NB4 (cell line): Measurements from ENCODE around the gene TRPC4AP.

ENCODE experiments used
- DNase-seq: peaks from one replicate; pipeline ENCODE4 v3.0.0; 2010; ENCODE audit warnings: low read depth
- H3K4me3 ChIP-seq: one replicate; pipeline ENCODE4 v1.5.1; 2011; ENCODE audit warnings: mild to moderate bottlenecking, low read depth, low read length, moderate library complexity
- MYC ChIP-seq: IDR thresholded peaks from 2 replicates; pipeline ENCODE4 v1.6.1; 2011; ENCODE audit warnings: low read depth, low read length
- POLR2A ChIP-seq: IDR thresholded peaks from 2 replicates; pipeline ENCODE4 v1.6.1; 2011; ENCODE audit warnings: mild to moderate bottlenecking; ENCODE audit not compliant: insufficient read length; ENCODE audit errors: extremely low read depth
- TF ChIP-seq, protein P1 (sequence below): IDR thresholded peaks from 2 replicates; pipeline ENCODE4 v1.6.1; 2011; ENCODE audit warnings: low read depth, low read length
- TF ChIP-seq, protein P2 (sequence below): IDR thresholded peaks from one replicate; pipeline ENCODE4 v1.5.1; 2012; ENCODE audit warnings: low read depth, low read length

Gene TRPC4AP

DNA sequence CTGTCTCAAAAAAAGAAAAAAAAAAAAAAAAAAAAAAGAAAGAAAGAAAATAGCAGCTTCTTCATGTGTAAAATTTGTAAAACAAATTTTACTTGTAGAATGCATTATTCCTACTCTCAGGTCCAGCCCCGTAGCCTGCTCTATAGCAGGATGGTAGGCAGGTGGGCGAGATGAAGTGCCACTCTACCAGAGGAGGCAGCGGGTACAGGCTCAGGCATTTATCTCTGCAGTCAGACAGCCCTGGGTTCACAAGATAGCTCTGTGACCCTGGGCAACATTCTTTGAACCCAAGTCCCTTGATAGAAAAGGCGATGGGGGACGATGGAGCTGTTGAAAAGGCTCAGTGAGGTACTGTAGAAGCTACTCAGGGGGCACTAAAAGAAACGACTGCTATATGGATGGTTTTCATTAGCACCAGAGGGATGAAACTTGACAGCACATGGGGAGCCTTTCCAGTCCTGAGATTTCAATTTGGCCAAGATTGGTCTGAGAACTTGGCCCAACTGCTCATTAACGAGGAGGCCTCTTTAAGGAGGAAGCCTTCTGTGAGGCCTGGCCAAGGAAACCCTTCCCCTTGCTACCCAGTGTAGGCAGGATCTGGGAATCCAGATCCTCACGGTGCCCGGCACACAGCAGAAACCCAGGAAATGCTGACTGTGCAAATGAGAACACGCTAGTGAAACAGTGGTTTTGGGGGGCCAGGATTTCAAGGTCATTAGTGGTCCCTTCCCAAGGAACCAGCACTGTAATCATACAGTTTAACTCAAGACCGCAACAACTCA lies 73.8 kb downstream of the TRPC4AP start:
- no peak overlapping the region for H3K4me3 ChIP-seq
- TF ChIP-seq POLR2A = no peak
- no peak for TF ChIP-seq MYC
- TF ChIP-seq, protein P1, sequence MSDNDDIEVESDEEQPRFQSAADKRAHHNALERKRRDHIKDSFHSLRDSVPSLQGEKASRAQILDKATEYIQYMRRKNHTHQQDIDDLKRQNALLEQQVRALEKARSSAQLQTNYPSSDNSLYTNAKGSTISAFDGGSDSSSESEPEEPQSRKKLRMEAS = no peak
- TF ChIP-seq, protein P2, sequence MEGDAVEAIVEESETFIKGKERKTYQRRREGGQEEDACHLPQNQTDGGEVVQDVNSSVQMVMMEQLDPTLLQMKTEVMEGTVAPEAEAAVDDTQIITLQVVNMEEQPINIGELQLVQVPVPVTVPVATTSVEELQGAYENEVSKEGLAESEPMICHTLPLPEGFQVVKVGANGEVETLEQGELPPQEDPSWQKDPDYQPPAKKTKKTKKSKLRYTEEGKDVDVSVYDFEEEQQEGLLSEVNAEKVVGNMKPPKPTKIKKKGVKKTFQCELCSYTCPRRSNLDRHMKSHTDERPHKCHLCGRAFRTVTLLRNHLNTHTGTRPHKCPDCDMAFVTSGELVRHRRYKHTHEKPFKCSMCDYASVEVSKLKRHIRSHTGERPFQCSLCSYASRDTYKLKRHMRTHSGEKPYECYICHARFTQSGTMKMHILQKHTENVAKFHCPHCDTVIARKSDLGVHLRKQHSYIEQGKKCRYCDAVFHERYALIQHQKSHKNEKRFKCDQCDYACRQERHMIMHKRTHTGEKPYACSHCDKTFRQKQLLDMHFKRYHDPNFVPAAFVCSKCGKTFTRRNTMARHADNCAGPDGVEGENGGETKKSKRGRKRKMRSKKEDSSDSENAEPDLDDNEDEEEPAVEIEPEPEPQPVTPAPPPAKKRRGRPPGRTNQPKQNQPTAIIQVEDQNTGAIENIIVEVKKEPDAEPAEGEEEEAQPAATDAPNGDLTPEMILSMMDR = no peak
- DNase-seq = no peak

DNA sequence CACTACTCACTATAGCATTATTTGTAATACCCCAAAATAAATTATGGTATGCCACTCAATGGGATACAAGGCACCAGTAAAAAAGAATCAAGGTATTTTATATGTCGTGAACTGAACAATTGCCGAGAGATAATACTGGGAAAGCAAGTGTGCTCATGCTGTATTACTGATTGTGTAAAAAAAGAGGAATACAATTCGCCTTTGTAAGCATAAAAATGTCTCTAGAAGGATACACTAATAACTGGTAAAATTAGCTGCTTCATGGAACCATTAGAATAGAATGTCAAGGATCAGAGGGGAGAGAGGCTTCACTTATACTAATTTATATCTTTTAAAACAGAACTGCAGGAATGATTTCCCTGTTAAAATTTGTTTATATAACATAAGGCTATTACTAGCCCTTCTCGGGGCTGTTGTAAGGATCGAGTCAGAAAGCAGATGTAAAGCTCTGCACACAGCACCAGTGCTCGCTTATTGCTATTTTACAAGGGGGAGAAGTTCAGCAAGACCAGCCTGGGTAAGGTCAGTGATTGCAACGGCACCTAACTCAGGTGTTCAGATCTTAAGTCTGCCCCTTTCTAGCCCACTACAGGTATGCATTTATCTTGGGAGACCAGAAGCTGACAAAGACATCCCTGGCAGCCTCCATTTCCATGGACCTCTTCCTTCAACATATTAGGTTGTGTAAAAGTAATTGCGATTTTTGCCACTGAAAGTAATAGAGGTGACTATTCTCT lies 75.3 kb downstream of the TRPC4AP start:
- TF ChIP-seq MYC = no peak
- TF ChIP-seq, protein P2 = no peak
- H3K4me3 ChIP-seq = no peak overlapping the region
- no peak for DNase-seq

DNA sequence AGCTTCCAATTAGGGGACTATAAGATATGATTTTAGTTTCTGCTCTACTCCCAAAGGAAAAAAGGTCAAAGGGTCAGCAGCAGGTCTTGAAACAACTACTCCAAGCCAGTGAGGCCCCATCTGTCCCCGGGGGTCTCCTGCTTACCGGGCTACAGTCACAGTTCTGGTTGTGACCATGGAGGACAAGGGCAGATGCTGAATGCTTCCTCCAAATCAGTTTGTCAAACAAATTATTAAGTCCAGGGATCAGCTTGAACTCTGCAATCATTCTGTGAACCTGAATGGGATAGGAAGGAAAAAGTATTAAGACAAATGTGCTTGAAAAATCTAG lies 76.8 kb downstream of the TRPC4AP start:
- DNase-seq = no peak
- TF ChIP-seq POLR2A (no peak), MYC (no peak)
- TF ChIP-seq, protein P2 = no peak
- TF ChIP-seq, protein P1 = no peak
- no peak overlapping the region for H3K4me3 ChIP-seq

DNA sequence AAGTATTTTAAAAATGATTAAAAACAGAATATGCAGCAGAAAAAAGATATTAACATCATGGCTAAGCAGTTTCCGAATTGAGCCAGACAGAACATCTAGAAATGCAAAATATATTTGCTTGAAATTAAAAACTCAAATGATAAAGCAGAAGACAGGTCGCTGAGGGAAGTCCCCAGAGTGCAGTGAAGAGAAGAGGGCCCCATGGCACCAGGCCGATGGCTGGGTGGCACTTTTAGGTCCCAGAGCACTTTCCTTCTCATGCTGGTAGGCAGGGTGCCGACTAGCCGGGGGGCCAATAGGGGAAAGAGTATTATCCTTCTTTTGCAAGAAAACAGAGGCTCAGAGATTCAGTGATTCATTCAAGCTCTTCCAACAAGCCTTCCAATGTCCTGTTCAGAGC lies 78.1 kb downstream of the TRPC4AP start:
- TF ChIP-seq POLR2A (no peak), MYC (no peak)
- TF ChIP-seq, protein P2 = no peak
- TF ChIP-seq, protein P1 = no peak
- H3K4me3 ChIP-seq = no peak overlapping the region
- DNase-seq = no peak

DNA sequence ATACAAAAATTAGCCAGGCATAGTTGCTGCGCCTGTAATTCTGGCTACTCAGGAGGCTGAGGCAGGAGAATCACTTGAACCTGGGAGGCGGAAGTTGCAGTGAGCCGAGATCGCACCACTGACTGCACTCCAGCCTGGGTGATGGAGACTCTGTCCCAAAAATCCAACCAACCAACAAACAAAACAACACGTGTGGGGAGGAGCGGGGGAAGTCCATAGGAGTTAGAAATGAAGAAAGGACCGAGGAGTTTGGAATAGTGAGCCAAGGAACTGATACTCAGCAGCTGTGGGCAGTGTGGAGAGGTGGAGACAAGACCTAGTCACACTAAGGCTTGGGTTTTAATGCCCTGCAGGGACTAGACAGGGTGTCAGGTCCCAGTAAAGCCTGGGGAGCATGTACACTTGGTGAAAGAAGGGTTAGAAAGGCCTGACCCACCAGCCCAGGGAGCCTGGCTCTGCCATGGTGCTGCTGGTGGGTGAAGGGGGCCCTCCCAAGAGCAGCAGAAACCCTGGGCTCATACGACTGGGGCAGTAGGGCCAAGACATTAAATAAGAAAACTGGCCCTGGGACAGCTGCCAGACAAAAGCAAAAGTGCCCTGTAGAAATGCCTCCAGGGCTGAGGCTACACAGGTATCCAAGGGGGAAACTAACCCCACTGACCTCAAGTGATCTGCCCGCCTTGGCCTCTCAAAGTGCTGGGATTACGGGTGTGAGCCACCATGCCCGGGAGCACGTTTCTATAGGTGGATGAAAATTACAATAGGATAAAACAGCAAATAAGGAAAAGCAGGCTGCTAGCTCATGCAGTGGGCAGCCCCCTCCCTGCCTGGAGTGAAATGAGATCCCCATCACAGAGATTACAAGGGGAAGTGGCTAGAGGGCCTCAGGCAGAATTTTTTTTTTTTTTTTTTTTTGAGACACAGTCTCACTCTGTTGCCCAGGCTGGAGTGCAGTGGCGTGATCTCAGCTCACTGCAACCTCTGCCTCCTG lies 78.9 kb downstream of the TRPC4AP start:
- no peak for DNase-seq
- TF ChIP-seq, protein P1 = no peak
- TF ChIP-seq POLR2A = no peak
- TF ChIP-seq, protein P2 = no peak
- H3K4me3 ChIP-seq = no peak overlapping the region
